Prostate gland (tissue), 2 donors: Measurements from ENCODE around the gene RNF126.

ENCODE experiments used
- CTCF ChIP-seq, 4 experiments: fragments of 200-600 bp in 2 of 4; fragments of 450-650 bp in 2 of 4; sonication (generic) in 2 of 4; IDR thresholded peaks; 1 replicate in 3 of 4; 2 replicates in 1 of 4; pipeline ENCODE4 v1.5.1; 2016 to 2019; ENCODE audit warnings: antibody characterized with exemption in 4 of 4, mild to moderate bottlenecking in 2 of 4, moderate library complexity in 2 of 4
- POLR2A ChIP-seq: fragments of 450-650 bp; IDR thresholded peaks from one replicate; pipeline ENCODE4 v1.6.1; 2016; ENCODE audit warnings: antibody characterized with exemption, mild to moderate bottlenecking
- POLR2AphosphoS5 ChIP-seq: sonication (generic); formaldehyde crosslinking; IDR thresholded peaks from one replicate; pipeline ENCODE4 v1.6.1; 2017; ENCODE audit warnings: antibody characterized with exemption

GRCh38 chr19:643736-644135, 19.3 kb downstream of the RNF126 start:
- TF ChIP-seq CTCF (IDR thresholded peaks at IDR 0.05) (no peak), POLR2A (no peak), POLR2AphosphoS5 (no peak)
